HepG2 (cell line): ENCODE results near the gene ATP6V0A1. TPM values are rescaled to one million over a fixed set of nuclear protein-coding genes. Genes with fewer than 3 reads are reported as not detected.

Experiments used
- BCL6 ChIP-seq: IDR thresholded peaks from 2 replicates; pipeline ENCODE4 v1.6.1; 2016; ENCODE audit warnings: missing genetic modification reagents, missing compliant biosample characterization
- DNMT3B ChIP-seq: conservative IDR thresholded peaks from 2 replicates; pipeline ENCODE4 v1.6.1; 2016; ENCODE audit warnings: missing biosample characterization, control low read depth
- EP300 ChIP-seq, 3 experiments: sonication (generic) in 1 of 3; formaldehyde crosslinking in 1 of 3; IDR thresholded peaks; 2 replicates each; pipeline versions ENCODE4 v1.5.1 to v1.6.1; 2011 to 2020; ENCODE audit warnings: low read depth in 2 of 3, low read length in 2 of 3, borderline replicate concordance in 1 of 3, improper control_type of control experiment in 1 of 3, mild to moderate bottlenecking in 1 of 3, missing genetic modification reagents in 1 of 3, moderate library complexity in 1 of 3
- FOSL2 ChIP-seq: sonication (generic); formaldehyde crosslinking; IDR thresholded peaks from 2 replicates; pipeline ENCODE4 v1.4.0; 2020; ENCODE audit warnings: missing genetic modification reagents
- FOXC1 ChIP-seq: sonication (generic); formaldehyde crosslinking; IDR thresholded peaks from 2 replicates; pipeline ENCODE4 v1.8.0; 2022; ENCODE audit warnings: mild to moderate bottlenecking, missing genetic modification reagents, borderline replicate concordance
- MTA3 ChIP-seq: sonication (generic); formaldehyde crosslinking; IDR thresholded peaks from 2 replicates; pipeline ENCODE4 v1.4.0; 2020; ENCODE audit warnings: missing genetic modification reagents
- NR2F2 ChIP-seq: IDR thresholded peaks from 2 replicates; pipeline ENCODE4 v1.6.1; 2012; ENCODE audit warnings: low read depth, inconsistent platforms, borderline replicate concordance
- PHF5A ChIP-seq: IDR thresholded peaks from one replicate; pipeline ENCODE4 v1.6.1; 2018; ENCODE audit warnings: low read depth, missing genetic modification reagents; ENCODE audit not compliant: unreplicated experiment
- PRPF4 ChIP-seq: fragments of 200-400 bp; formaldehyde crosslinking; IDR thresholded peaks from 2 replicates; pipeline ENCODE4 v1.6.1; 2016; ENCODE audit warnings: low read length, low read depth; ENCODE audit not compliant: poor library complexity, severe bottlenecking
- RARG ChIP-seq: sonication (generic); formaldehyde crosslinking; IDR thresholded peaks from 2 replicates; pipeline ENCODE4 v1.4.0; 2020; ENCODE audit warnings: low read depth, mild to moderate bottlenecking, missing genetic modification reagents
- RXRB ChIP-seq: IDR thresholded peaks from 2 replicates; pipeline ENCODE4 v1.6.1; 2016; ENCODE audit warnings: borderline replicate concordance, missing genetic modification reagents, missing compliant biosample characterization
- SAFB2 ChIP-seq: sonication (generic); formaldehyde crosslinking; IDR thresholded peaks from 2 replicates; pipeline ENCODE4 v1.5.1; 2020; ENCODE audit warnings: missing genetic modification reagents, low read depth, mild to moderate bottlenecking, borderline replicate concordance
- SMARCE1 ChIP-seq: fragments of 450-650 bp; IDR thresholded peaks from 2 replicates; pipeline ENCODE4 v1.6.1; 2017; ENCODE audit warnings: borderline replicate concordance
- ZNF205 ChIP-seq: IDR thresholded peaks from 2 replicates; pipeline ENCODE4 v1.6.1; 2018; ENCODE audit warnings: missing biosample characterization, missing genetic modification reagents
- ZNF225 ChIP-seq: sonication (generic); formaldehyde crosslinking; IDR thresholded peaks from 2 replicates; pipeline ENCODE4 v1.4.0; 2020; ENCODE audit warnings: mild to moderate bottlenecking, missing genetic modification reagents
- ZNF317 ChIP-seq: sonication (generic); formaldehyde crosslinking; IDR thresholded peaks from 2 replicates; pipeline ENCODE4 v1.5.0; 2020; ENCODE audit warnings: mild to moderate bottlenecking, missing genetic modification reagents
- ZNF430 ChIP-seq: sonication (generic); formaldehyde crosslinking; IDR thresholded peaks from 2 replicates; pipeline ENCODE4 v1.9.0; 2021; ENCODE audit warnings: mild to moderate bottlenecking, missing genetic modification reagents
- ZNF674 ChIP-seq: sonication (generic); formaldehyde crosslinking; IDR thresholded peaks from 2 replicates; pipeline ENCODE4 v1.5.0; 2020; ENCODE audit warnings: low read depth, mild to moderate bottlenecking, missing genetic modification reagents
- ZNF792 ChIP-seq: IDR thresholded peaks from 2 replicates; pipeline ENCODE4 v1.6.1; 2016
- polyA plus RNA-seq, 8 experiments: library from polyadenylated mRNA; depleted of rRNA in 3 of 8; stranded (reverse) in 7 of 8; unstranded in 1 of 8; fragments of >200 nt; fragmentation: Illumina TruSeq in 4 of 8; extraction: Trizol in 4 of 8; gene quantifications; 2 replicates each; pipeline versions ENCODE4 v1.2.1 to v1.2.3, GENCODE V29; 2011 to 2016; ENCODE audit warnings: low read depth in 4 of 8, missing spikeins in 1 of 8, mixed read lengths in 1 of 8; ENCODE audit not compliant: insufficient read depth in 1 of 8
- total RNA-seq, 5 experiments: library from RNA; depleted of rRNA; stranded (reverse); fragments of >200 nt; fragmentation: Illumina TruSeq; extraction: Trizol; gene quantifications; 2 replicates each; pipeline ENCODE4 v1.2.3, GENCODE V29; 2016; ENCODE audit warnings: low read depth in 1 of 5
- TF ChIP-seq, protein P1 (sequence below): sonication (generic); formaldehyde crosslinking; IDR thresholded peaks from one replicate; pipeline ENCODE4 v1.5.1; 2020; ENCODE audit warnings: mild to moderate bottlenecking, missing genetic modification reagents; ENCODE audit errors: not compliant biosample characterization
- TF ChIP-seq, protein P2 (sequence below): sonication (generic); formaldehyde crosslinking; IDR thresholded peaks from 2 replicates; pipeline ENCODE4 v1.4.0; 2020; ENCODE audit warnings: missing genetic modification reagents, borderline replicate concordance

The ATP6V0A1 gene
- total and polyA plus RNA-seq, 2 of the 13 experiments (the other 11 are each of a cell fraction or from before 2014, with no cell fraction given), result 27.9 to 54.1 TPM

DNA sequence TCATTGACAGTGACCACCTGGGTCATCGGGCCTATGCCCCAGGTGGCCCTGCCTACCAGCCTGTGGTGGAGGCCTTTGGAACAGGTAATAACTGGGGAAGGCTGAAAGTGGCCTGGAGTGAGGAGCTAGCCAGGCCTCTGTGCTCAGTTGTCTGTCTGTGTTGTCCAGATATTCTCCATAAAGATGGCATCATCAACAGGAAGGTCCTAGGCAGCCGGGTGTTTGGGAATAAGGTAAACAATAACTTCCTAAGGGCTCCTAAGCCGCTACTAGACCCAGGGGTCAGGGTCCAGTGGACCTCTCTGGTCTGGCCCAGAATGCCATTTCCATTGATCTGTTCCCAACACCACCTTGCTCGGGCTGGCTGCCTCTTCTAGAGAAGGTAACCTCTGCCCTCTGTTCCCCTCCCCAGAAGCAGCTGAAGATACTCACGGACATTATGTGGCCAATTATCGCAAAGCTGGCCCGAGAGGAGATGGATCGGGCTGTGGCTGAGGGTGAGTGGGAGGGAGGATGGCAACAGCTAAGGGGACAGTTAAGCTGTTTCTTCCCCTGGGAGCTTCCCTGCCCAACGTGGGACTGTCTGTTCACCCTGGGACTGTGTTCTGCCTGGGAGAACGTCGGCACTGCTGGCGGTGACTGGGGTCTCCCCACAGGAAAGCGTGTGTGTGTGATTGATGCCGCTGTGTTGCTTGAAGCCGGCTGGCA is 106.3 kb downstream of the ATP6V0A1 start (continued):
- no peak for TF ChIP-seq MTA3 (CRISPR knock-in tag)
- peak; percentile 69 for TF ChIP-seq PHF5A (CRISPR knock-in tag)
- TF ChIP-seq ZNF430 (CRISPR knock-in tag), result peak; percentile 31; the same call in 1 of the 2 replicates
- TF ChIP-seq DNMT3B (CRISPR knock-in tag), result no peak
- TF ChIP-seq ZNF205 (CRISPR knock-in tag), result peak; percentile 73
- TF ChIP-seq BCL6 (CRISPR knock-in tag), result peak; percentile 58; the same call in 1 of the 2 replicates
- TF ChIP-seq ZNF674, result no peak
- TF ChIP-seq SMARCE1, result no peak
- peak; percentile 52 for TF ChIP-seq ZNF317 (CRISPR knock-in tag)
- TF ChIP-seq, protein P1, sequence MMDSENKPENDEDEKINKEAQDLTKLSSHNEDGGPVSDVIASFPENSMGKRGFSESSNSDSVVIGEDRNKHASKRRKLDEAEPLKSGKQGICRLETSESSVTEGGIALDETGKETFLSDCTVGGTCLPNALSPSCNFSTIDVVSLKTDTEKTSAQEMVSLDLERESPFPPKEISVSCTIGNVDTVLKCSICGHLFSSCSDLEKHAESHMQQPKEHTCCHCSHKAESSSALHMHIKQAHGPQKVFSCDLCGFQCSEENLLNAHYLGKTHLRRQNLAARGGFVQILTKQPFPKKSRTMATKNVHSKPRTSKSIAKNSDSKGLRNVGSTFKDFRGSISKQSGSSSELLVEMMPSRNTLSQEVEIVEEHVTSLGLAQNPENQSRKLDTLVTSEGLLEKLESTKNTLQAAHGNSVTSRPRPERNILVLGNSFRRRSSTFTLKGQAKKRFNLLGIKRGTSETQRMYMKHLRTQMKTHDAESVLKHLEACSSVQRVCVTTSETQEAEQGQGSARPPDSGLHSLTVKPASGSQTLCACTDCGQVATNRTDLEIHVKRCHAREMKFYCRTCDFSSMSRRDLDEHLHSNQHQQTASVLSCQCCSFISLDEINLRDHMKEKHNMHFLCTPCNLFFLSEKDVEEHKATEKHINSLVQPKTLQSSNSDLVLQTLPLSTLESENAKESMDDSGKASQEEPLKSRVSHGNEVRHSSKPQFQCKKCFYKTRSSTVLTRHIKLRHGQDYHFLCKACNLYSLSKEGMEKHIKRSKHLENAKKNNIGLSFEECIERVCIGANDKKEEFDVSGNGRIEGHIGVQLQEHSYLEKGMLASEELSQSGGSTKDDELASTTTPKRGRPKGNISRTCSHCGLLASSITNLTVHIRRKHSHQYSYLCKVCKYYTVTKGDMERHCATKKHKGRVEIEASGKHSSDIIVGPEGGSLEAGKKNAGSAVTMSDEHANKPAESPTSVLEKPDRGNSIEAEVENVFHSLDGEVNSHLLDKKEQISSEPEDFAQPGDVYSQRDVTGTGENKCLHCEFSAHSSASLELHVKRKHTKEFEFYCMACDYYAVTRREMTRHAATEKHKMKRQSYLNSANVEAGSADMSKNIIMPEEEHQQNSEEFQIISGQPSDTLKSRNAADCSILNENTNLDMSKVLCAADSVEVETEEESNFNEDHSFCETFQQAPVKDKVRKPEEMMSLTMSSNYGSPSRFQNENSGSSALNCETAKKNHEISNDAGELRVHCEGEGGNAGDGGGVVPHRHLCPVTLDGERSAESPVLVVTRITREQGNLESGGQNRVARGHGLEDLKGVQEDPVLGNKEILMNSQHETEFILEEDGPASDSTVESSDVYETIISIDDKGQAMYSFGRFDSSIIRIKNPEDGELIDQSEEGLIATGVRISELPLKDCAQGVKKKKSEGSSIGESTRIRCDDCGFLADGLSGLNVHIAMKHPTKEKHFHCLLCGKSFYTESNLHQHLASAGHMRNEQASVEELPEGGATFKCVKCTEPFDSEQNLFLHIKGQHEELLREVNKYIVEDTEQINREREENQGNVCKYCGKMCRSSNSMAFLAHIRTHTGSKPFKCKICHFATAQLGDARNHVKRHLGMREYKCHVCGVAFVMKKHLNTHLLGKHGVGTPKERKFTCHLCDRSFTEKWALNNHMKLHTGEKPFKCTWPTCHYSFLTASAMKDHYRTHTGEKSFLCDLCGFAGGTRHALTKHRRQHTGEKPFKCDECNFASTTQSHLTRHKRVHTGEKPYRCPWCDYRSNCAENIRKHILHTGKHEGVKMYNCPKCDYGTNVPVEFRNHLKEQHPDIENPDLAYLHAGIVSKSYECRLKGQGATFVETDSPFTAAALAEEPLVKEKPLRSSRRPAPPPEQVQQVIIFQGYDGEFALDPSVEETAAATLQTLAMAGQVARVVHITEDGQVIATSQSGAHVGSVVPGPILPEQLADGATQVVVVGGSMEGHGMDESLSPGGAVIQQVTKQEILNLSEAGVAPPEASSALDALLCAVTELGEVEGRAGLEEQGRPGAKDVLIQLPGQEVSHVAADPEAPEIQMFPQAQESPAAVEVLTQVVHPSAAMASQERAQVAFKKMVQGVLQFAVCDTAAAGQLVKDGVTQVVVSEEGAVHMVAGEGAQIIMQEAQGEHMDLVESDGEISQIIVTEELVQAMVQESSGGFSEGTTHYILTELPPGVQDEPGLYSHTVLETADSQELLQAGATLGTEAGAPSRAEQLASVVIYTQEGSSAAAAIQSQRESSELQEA (CRISPR knock-in tag), result no peak
- peak; percentile 57 for TF ChIP-seq PRPF4
- TF ChIP-seq ZNF792 (CRISPR knock-in tag), result peak; percentile 40; the same call in 1 of the 2 replicates
- TF ChIP-seq EP300 (IDR thresholded peaks at IDR 0.05; ENCODE audit: low read depth in 2 of 2, low read length in 2 of 2), result peak in 1 of 2 experiments; percentile 74; a peak in 2 of 4 replicates
- TF ChIP-seq EP300 (CRISPR knock-in tag; IDR thresholded peaks at IDR 0.05; ENCODE audit: borderline replicate concordance), result no peak; the same call in 1 of the 2 replicates
- TF ChIP-seq, protein P2, sequence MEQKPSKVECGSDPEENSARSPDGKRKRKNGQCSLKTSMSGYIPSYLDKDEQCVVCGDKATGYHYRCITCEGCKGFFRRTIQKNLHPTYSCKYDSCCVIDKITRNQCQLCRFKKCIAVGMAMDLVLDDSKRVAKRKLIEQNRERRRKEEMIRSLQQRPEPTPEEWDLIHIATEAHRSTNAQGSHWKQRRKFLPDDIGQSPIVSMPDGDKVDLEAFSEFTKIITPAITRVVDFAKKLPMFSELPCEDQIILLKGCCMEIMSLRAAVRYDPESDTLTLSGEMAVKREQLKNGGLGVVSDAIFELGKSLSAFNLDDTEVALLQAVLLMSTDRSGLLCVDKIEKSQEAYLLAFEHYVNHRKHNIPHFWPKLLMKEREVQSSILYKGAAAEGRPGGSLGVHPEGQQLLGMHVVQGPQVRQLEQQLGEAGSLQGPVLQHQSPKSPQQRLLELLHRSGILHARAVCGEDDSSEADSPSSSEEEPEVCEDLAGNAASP, result peak; percentile 75; the same call in 1 of the 2 replicates
- TF ChIP-seq FOSL2 (CRISPR knock-in tag), result peak; percentile 39; the same call in 1 of the 2 replicates
- TF ChIP-seq ZNF225 (CRISPR knock-in tag), result peak; percentile 76; the same call in 1 of the 2 replicates
- TF ChIP-seq SAFB2 (CRISPR knock-in tag), result no peak
- TF ChIP-seq RARG (CRISPR knock-in tag), result no peak
- TF ChIP-seq FOXC1, result no peak; the same call in 1 of the 2 replicates
- TF ChIP-seq NR2F2, result peak; percentile 78
- peak; percentile 85 for TF ChIP-seq RXRB (CRISPR knock-in tag)
